DOHH2 (cell line): Measurements from ENCODE around the gene ZNF341.

Experiments
- CTCF ChIP-seq: fragments of 200-600 bp; sonication (generic); IDR thresholded peaks from one replicate; pipeline ENCODE4 v1.5.1; 2014; ENCODE audit warnings: antibody characterized with exemption, mild to moderate bottlenecking, low read depth, low read length; ENCODE audit not compliant: poor library complexity, severe bottlenecking
- EZH2phosphoT487 ChIP-seq: fragments of 200-600 bp; sonication (generic); IDR thresholded peaks from 2 replicates; pipeline ENCODE4 v1.6.1; 2017; ENCODE audit warnings: borderline replicate concordance, mild to moderate bottlenecking, antibody characterized with exemption, low read length, moderate library complexity, mixed read lengths

GRCh38 chr20:33817411-33817810 is 85.6 kb downstream of the ZNF341 start:
- TF ChIP-seq CTCF (no peak), EZH2phosphoT487 (no peak)
